Measurements from ENCODE around the gene USF2.

DNA sequence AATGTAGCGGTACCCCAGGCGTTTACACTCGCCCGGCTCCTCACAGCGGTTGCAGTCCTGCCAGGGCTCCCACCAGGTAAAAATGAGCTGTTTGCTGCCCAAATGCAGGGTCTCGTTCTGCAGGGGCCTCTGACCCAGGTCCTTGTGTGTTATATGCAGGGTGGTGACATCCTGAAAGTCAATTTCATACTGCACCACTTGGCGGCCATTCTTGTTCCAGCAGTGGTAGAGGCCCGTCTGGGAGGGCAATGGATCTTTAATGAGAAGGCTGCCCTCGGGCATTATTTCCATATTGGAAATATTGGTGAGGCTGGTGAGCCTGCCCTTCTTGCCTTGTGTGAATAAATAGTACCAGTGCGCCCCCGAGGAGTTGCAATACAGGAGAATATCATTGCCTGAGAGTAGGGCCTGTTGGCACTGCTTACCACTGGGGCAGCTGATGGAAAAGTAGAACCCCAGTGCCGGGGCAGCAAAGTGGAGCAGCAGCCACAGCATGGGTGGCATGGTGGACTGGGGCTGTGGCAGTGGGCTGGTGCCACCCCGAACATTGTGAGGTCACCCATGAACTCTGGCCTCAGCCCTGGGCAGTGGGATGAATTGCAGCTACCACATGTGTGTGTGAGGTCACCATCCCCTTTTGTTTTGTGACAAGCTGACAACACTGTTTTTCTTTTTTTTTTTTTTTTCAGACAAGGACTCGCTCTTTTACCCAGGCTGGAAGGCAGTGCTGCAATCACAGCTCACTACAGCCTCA is 40.4 kb upstream of the USF2 start, which contains the start of gene FAM187B:
- TF ChIP-seq GATA2 (IDR thresholded peaks at IDR 0.05; ENCODE audit: low read depth, low read length) (no peak), GATA3 (IDR thresholded peaks at IDR 0.05; ENCODE audit: low read depth, low read length) (no peak)
